Measurements from ENCODE around the gene TARS1.

DNA sequence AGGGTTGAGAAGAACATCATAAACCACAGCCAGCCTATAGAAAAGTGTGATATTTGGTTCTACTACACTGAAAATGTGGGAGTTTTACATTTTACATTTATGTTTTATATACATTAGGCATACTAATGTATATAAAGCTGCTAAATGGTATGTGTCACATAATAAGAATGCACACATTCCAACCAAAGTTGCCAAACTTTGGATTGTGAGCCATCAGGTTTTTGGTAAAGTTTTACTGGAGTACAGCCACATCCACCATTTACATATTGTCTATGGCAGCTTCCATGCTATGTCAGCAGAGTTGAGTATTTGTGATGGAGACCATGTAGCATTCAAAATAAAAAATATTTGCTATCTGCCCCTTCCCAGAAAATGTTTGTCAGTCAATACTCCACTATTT is 23.1 kb upstream of the TARS1 start:
- TF ChIP-seq, protein P1, sequence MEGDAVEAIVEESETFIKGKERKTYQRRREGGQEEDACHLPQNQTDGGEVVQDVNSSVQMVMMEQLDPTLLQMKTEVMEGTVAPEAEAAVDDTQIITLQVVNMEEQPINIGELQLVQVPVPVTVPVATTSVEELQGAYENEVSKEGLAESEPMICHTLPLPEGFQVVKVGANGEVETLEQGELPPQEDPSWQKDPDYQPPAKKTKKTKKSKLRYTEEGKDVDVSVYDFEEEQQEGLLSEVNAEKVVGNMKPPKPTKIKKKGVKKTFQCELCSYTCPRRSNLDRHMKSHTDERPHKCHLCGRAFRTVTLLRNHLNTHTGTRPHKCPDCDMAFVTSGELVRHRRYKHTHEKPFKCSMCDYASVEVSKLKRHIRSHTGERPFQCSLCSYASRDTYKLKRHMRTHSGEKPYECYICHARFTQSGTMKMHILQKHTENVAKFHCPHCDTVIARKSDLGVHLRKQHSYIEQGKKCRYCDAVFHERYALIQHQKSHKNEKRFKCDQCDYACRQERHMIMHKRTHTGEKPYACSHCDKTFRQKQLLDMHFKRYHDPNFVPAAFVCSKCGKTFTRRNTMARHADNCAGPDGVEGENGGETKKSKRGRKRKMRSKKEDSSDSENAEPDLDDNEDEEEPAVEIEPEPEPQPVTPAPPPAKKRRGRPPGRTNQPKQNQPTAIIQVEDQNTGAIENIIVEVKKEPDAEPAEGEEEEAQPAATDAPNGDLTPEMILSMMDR (IDR thresholded peaks at IDR 0.05; ENCODE audit: poor library complexity, severe bottlenecking) = no peak
- TF ChIP-seq, protein P2, sequence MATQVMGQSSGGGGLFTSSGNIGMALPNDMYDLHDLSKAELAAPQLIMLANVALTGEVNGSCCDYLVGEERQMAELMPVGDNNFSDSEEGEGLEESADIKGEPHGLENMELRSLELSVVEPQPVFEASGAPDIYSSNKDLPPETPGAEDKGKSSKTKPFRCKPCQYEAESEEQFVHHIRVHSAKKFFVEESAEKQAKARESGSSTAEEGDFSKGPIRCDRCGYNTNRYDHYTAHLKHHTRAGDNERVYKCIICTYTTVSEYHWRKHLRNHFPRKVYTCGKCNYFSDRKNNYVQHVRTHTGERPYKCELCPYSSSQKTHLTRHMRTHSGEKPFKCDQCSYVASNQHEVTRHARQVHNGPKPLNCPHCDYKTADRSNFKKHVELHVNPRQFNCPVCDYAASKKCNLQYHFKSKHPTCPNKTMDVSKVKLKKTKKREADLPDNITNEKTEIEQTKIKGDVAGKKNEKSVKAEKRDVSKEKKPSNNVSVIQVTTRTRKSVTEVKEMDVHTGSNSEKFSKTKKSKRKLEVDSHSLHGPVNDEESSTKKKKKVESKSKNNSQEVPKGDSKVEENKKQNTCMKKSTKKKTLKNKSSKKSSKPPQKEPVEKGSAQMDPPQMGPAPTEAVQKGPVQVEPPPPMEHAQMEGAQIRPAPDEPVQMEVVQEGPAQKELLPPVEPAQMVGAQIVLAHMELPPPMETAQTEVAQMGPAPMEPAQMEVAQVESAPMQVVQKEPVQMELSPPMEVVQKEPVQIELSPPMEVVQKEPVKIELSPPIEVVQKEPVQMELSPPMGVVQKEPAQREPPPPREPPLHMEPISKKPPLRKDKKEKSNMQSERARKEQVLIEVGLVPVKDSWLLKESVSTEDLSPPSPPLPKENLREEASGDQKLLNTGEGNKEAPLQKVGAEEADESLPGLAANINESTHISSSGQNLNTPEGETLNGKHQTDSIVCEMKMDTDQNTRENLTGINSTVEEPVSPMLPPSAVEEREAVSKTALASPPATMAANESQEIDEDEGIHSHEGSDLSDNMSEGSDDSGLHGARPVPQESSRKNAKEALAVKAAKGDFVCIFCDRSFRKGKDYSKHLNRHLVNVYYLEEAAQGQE (IDR thresholded peaks at IDR 0.05; ENCODE audit: borderline replicate concordance) = no peak
- no peak for TF ChIP-seq POLR2AphosphoS5 (IDR thresholded peaks at IDR 0.05)
- no peak for TF ChIP-seq MXI1 (conservative IDR thresholded peaks at IDR 0.05; ENCODE audit: poor library complexity, severe bottlenecking)
- TF ChIP-seq RAD21 (conservative IDR thresholded peaks at IDR 0.05) = no peak

Data from neural cell (in vitro differentiated cells).